GM12873 (cell line): Measurements from ENCODE around the gene HK3.

ENCODE experiments used
- TF ChIP-seq, protein P1 (sequence below): IDR thresholded peaks from 2 replicates; pipeline ENCODE4 v1.5.1; 2012; ENCODE audit warnings: low read depth, mild to moderate bottlenecking, moderate library complexity, low read length, control low read depth; ENCODE audit not compliant: insufficient read depth; ENCODE audit errors: missing control alignments

Gene HK3

DNA sequence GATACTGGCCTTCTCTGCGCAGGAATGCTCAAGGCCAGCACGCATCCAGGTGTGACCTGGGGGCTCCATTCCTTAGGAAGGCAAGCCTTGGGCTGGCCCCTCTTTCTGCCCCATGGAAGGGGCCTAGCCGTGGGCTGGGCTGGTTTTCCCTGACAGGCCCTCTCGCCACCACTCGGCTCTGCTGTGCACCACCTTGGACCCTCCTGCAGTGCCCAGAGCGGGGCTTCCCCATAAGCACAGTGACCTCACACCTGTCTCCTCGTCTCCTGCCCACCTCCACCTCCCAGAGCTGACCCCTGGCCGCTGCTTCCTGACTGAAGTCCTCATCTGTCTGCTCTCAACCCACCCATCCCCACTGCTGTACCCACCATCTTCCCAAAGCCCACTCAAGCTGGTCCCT, 67.7 kb downstream of the HK3 start:
- TF ChIP-seq, protein P1, sequence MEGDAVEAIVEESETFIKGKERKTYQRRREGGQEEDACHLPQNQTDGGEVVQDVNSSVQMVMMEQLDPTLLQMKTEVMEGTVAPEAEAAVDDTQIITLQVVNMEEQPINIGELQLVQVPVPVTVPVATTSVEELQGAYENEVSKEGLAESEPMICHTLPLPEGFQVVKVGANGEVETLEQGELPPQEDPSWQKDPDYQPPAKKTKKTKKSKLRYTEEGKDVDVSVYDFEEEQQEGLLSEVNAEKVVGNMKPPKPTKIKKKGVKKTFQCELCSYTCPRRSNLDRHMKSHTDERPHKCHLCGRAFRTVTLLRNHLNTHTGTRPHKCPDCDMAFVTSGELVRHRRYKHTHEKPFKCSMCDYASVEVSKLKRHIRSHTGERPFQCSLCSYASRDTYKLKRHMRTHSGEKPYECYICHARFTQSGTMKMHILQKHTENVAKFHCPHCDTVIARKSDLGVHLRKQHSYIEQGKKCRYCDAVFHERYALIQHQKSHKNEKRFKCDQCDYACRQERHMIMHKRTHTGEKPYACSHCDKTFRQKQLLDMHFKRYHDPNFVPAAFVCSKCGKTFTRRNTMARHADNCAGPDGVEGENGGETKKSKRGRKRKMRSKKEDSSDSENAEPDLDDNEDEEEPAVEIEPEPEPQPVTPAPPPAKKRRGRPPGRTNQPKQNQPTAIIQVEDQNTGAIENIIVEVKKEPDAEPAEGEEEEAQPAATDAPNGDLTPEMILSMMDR = no peak

DNA sequence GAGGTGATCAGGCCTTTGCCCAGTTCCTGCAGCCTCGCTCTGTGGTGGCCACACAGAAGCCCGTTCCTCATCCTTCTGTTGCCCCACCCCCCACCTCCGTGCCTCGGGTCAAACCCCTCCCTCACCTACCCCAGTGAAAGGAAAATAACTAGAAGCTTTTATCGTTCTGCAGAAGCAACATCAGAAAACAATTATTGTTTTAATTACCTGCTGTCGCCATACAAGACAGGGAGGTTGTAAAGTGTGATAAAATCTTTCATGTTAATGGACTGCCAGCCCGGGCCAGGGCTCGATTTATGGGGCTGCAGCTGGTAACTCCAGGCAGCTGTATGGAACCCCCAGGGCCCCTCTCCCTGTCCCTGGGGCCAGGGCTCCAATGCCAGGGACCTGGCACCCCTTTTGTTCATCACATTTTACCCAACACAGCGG, 68.1 kb downstream of the HK3 start:
- TF ChIP-seq, protein P1 = no peak
